Muscle of arm (tissue), 12 donors: ENCODE measurements around the gene GAPDHS. TPM values are rescaled to one million over a fixed set of nuclear protein-coding genes. Genes with fewer than 3 reads are reported as not detected.

Source experiments
- DNase-seq: peaks from one replicate; pipeline ENCODE4 v3.0.0-alpha.2; 2013
- polyA plus RNA-seq, 12 donors: library from polyadenylated mRNA; unstranded; fragments of 120-200 nt; gene quantifications; one replicate each; pipeline ENCODE4 v1.2.1, GENCODE V29; 2013; ENCODE audit not compliant: insufficient read length in 12 of 12

GAPDHS gene
- polyA plus RNA-seq, 12 donors = 0.12 TPM; not detected in 11

- DNase-seq = no peak
Observed at GRCh38 chr19:35587321-35587720, 54.1 kb downstream of the GAPDHS start.

- DNase-seq = no peak
Observed at GRCh38 chr19:35590875-35591274, 57.6 kb downstream of the GAPDHS start.

- peak; percentile 13 for DNase-seq
Observed at GRCh38 chr19:35592226-35592625, 59.0 kb downstream of the GAPDHS start.

Other genes with a start within 250 kb of the GAPDHS start
- gene MAG, start 241.3 kb upstream of the GAPDHS start, polyA plus RNA-seq = 1 to 10 TPM in 2 of 12 donors, under 1 TPM in 6, not detected in 4; 0.11 to 1.3 (median 0.37) TPM
- gene CD22, start 204.3 kb upstream of the GAPDHS start, polyA plus RNA-seq = 1 to 10 TPM in 3 of 12 donors, under 1 TPM in 7, not detected in 2; 0.34 to 7.6 (median 0.60) TPM
- gene FFAR1, start 185.6 kb upstream of the GAPDHS start, polyA plus RNA-seq = under 1 TPM in 1 of 12 donors, not detected in 11; 0.12 TPM
- under 1 TPM in 5 of 12 donors, not detected in 7; 0.09 to 0.32 (median 0.13) TPM for gene FFAR3, start 175.0 kb upstream of the GAPDHS start, polyA plus RNA-seq
- gene GPR42, start 162.4 kb upstream of the GAPDHS start, polyA plus RNA-seq = under 1 TPM in 1 of 12 donors, not detected in 11; 0.11 TPM
- under 1 TPM in 9 of 12 donors, not detected in 3; 0.08 to 0.54 (median 0.26) TPM for gene FFAR2, start 85.2 kb upstream of the GAPDHS start, polyA plus RNA-seq
- 100 to 1,000 TPM in 2 of 12 donors, 10 to 100 TPM in 1, 1 to 10 TPM in 1, under 1 TPM in 1, not detected in 7; 0.73 to 445 (median 73.3) TPM for gene KRTDAP, start 43.0 kb upstream of the GAPDHS start, polyA plus RNA-seq
- gene DMKN, start 19.8 kb upstream of the GAPDHS start, polyA plus RNA-seq = 100 to 1,000 TPM in 1 of 12 donors, 10 to 100 TPM in 2, 1 to 10 TPM in 4, under 1 TPM in 3, not detected in 2; 0.58 to 181 (median 1.2) TPM
- gene SBSN, start 5.1 kb upstream of the GAPDHS start, polyA plus RNA-seq = 10 to 100 TPM in 2 of 12 donors, 1 to 10 TPM in 1, under 1 TPM in 1, not detected in 8; 0.24 to 26.7 (median 8.1) TPM
- 10 to 100 TPM in 11 of 12 donors, not detected in 1; 32.3 to 49.5 (median 40.0) TPM for gene TMEM147, start 12.2 kb downstream of the GAPDHS start, polyA plus RNA-seq
- gene ATP4A, start 30.2 kb downstream of the GAPDHS start, polyA plus RNA-seq = under 1 TPM in 2 of 12 donors, not detected in 10; 0.21 to 0.26 TPM
- not detected for gene PMIS2, start 52.7 kb downstream of the GAPDHS start, polyA plus RNA-seq
- gene HAUS5, start 79.3 kb downstream of the GAPDHS start, polyA plus RNA-seq = 10 to 100 TPM in 8 of 12 donors, 1 to 10 TPM in 3, not detected in 1; 8.9 to 23.8 (median 12.7) TPM
- 10 to 100 TPM in 11 of 12 donors, not detected in 1; 27.0 to 60.1 (median 36.9) TPM for gene RBM42, start 95.6 kb downstream of the GAPDHS start, polyA plus RNA-seq
- 1 to 10 TPM in 10 of 12 donors, not detected in 2; 1.2 to 4.3 (median 1.9) TPM for gene ETV2, start 108.3 kb downstream of the GAPDHS start, polyA plus RNA-seq
- gene COX6B1, start 114.9 kb downstream of the GAPDHS start, polyA plus RNA-seq = 100 to 1,000 TPM in 11 of 12 donors, not detected in 1; 201 to 382 (median 272) TPM
- gene UPK1A, start 133.1 kb downstream of the GAPDHS start, polyA plus RNA-seq = 10 to 100 TPM in 2 of 12 donors, 1 to 10 TPM in 1, under 1 TPM in 2, not detected in 7; 0.16 to 31.4 (median 5.6) TPM
- under 1 TPM in 7 of 12 donors, not detected in 5; 0.08 to 0.45 (median 0.33) TPM for gene ZBTB32, start 171.1 kb downstream of the GAPDHS start, polyA plus RNA-seq
- gene KMT2B, start 184.5 kb downstream of the GAPDHS start, polyA plus RNA-seq = 10 to 100 TPM in 11 of 12 donors, not detected in 1; 14.2 to 29.8 (median 19.9) TPM
- gene IGFLR1, start 209.0 kb downstream of the GAPDHS start, polyA plus RNA-seq = 1 to 10 TPM in 10 of 12 donors, not detected in 2; 1.7 to 4.0 (median 3.3) TPM
- 10 to 100 TPM in 11 of 12 donors, not detected in 1; 10.6 to 36.2 (median 13.0) TPM for gene U2AF1L4, start 212.0 kb downstream of the GAPDHS start, polyA plus RNA-seq
- gene PSENEN, start 212.2 kb downstream of the GAPDHS start, polyA plus RNA-seq = 10 to 100 TPM in 11 of 12 donors, not detected in 1; 30.3 to 54.5 (median 37.3) TPM
- gene LIN37, start 215.1 kb downstream of the GAPDHS start, polyA plus RNA-seq = 10 to 100 TPM in 2 of 12 donors, 1 to 10 TPM in 8, not detected in 2; 5.3 to 11.3 (median 9.5) TPM
- gene HSPB6, start 223.6 kb downstream of the GAPDHS start, polyA plus RNA-seq = 1,000 to 10,000 TPM in 1 of 12 donors, 100 to 1,000 TPM in 11; 347 to 1,124 (median 629) TPM
- 10 to 100 TPM in 8 of 12 donors, 1 to 10 TPM in 3, not detected in 1; 7.1 to 30.4 (median 13.7) TPM for gene PROSER3, start 224.7 kb downstream of the GAPDHS start, polyA plus RNA-seq
- gene ARHGAP33, start 242.1 kb downstream of the GAPDHS start, polyA plus RNA-seq = 10 to 100 TPM in 11 of 12 donors, not detected in 1; 10.5 to 29.8 (median 15.8) TPM